ENCODE results near the gene HIPK2. TPM values are rescaled to one million over a fixed set of nuclear protein-coding genes. Genes with fewer than 3 reads are reported as not detected.

Gene HIPK2
- total and polyA plus RNA-seq, 2 of the 4 experiments (the other 2 are of a cell fraction), result 22.0 to 27.1 TPM

- ChIA-PET CTCF (interaction anchor here (1.3 kb wide), 1 partner anchor 20 kb away, joined by 4 read pairs; no protein-coding TSS in a partner anchor), POLR2A (ENCODE audit: unreplicated experiment) (no interaction called here)
- Histone ChIP-seq H3K23ac (ENCODE audit: low read depth, low read length) (no peak overlapping the region), H3K27ac (ENCODE audit: insufficient read depth, low read length) (no peak overlapping the region), H2BK15ac (ENCODE audit: low read depth, low read length) (no peak overlapping the region), H3K36me3 (ENCODE audit: control insufficient read depth, insufficient read depth, low read length) (peaks cover 26% of the 10 kb centered on the region), H2BK5ac (ENCODE audit: low read depth, low read length, poor library complexity, severe bottlenecking) (no peak overlapping the region), H2BK20ac (ENCODE audit: low read depth, low read length) (no peak overlapping the region), H3K18ac (ENCODE audit: low read depth, low read length) (no peak overlapping the region), H3K79me1 (ENCODE audit: low read depth in 1 of 2, low read length in 2 of 2) (peaks cover 0 to 8% of the 10 kb centered on the region in 2 experiments; a peak in 1 of 4 replicates), H4K20me1 (ENCODE audit: insufficient read depth, low read length) (no peaks in the 10 kb centered on the region), H3K4me1 (ENCODE audit: control insufficient read depth, insufficient read depth, low read length) (no peaks in the 10 kb centered on the region), H3K4me3 (ENCODE audit: insufficient read depth, low read depth, low read length) (no peak overlapping the region), H3K9ac (ENCODE audit: low read depth, low read length) (no peak overlapping the region), H3K14ac (replicated peaks; ENCODE audit: low read depth, low read length) (no peak overlapping the region), H2AK9ac (replicated peaks; ENCODE audit: low read depth, low read length, poor library complexity) (no peak overlapping the region), H2AK5ac (ENCODE audit: low read depth, low read length) (no peak overlapping the region), H4K5ac (ENCODE audit: low read depth, low read length) (no peak overlapping the region), H3K9me3 (ENCODE audit: control insufficient read depth, insufficient read depth, low read length) (no peaks in the 10 kb centered on the region), H3K27me3 (ENCODE audit: control insufficient read depth, insufficient read depth, low read length) (no peaks in the 10 kb centered on the region), H2BK120ac (ENCODE audit: low read depth, low read length) (no peak overlapping the region), H3K4ac (ENCODE audit: low read depth, low read length) (no peak overlapping the region), H3K9me1 (ENCODE audit: insufficient read depth, low read length) (peaks cover 3% of the 10 kb centered on the region; the same call in 1 of the 2 replicates), H3K4me2 (ENCODE audit: low read depth, low read length) (no peak overlapping the region), H2AFZ (replicated peaks; ENCODE audit: low read length, poor library complexity) (no peak overlapping the region), H4K8ac (ENCODE audit: low read depth in 2 of 2, low read length in 2 of 2) (no peak overlapping the region), H3K56ac (ENCODE audit: extremely low read depth, insufficient read depth, low read length) (no peak overlapping the region), H4K91ac (ENCODE audit: insufficient read depth, low read depth, low read length) (no peak overlapping the region)
- in situ Hi-C loops (cut with MboI; ENCODE audit: low sequenced_read_pairs) (no loop called here), intact Hi-C loops (cut with micrococcal nuclease) (no loop called here), dilution Hi-C loops (cut with HindIII; ENCODE audit: low sequenced_read_pairs, unreplicated experiment) (no loop called here)
- no CpG with 5 or more reads among the region's 7 CpGs for WGBS, 2 experiments (ENCODE audit: extremely low coverage in 2 of 2, insufficient read length in 1 of 2)
- TF ChIP-seq CEBPB (IDR thresholded peaks at IDR 0.05; ENCODE audit: low read depth, low read length), result peak; percentile 31; the same call in 1 of the 2 replicates
- TF ChIP-seq NFE2L2 (IDR thresholded peaks at IDR 0.05; ENCODE audit: low read depth, low read length), result no peak
- no peak for TF ChIP-seq BHLHE40 (IDR thresholded peaks at IDR 0.05; ENCODE audit: low read depth, low read length)
- TF ChIP-seq RAD21 (IDR thresholded peaks at IDR 0.05; ENCODE audit: low read length), result no peak
- no peak for TF ChIP-seq RFX5 (IDR thresholded peaks at IDR 0.05; ENCODE audit: low read depth, low read length)
- ATAC-seq (ENCODE audit: low read depth) (no peak), DNase-seq (no peak)
- BruUV-seq (replicated peaks), result no TSS peak
Observed at GRCh38 chr7:139791316-139791715, 13.5 kb upstream of the HIPK2 start.

All from IMR-90 (cell line).